Amygdala (tissue), 56 donors: ENCODE results near the gene GRK2.
A peak's percentile ranks its signal among the peaks of the same experiment; 100 is the strongest.

Experiments used
- DNase-seq, 56 donors: peaks; one replicate each; lab custom pipeline; 2025; lab: John Stamatoyannopoulos, UW

Gene GRK2

DNA sequence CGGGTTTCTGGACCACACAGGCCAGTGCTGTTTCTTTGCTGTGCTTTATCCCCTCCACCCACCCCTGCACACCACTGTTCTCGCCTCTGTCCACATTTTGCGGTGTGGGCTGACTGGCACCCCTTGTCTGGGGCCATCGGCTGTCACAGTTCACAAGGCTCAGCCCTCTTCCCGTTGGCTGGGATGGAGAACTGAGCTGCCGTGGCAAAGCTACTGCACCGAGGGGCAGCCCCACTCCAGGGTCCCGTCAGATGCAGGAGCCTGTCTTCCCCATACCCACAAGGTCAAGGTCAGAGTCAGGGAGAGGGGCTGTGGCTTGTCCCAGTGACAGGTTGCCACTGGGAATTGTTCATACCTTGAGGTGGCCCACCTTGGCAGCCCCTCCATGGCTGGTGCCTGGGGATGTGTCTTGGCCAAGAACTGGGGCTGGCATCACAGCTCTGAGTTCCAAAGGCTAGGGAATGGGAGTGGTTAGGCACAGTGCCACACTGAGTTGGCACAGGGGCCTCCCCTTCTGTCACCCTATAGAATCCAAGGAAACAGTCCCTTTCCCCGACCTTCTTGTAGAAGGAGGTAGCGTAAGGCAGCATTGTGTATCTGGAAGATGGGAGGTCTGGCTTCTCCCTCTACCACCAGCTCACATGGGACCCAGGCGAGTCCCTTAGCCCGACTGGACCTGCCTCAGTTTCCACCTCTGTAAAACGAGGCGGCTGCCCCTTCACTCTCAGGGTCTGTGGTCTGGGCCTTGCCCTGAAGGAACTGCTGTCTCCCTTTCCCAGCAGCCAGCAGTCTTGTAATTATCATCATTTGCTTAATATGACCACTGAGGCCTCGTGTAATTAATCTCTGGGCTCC lies 3.4 kb downstream of the GRK2 start:
- no peak for DNase-seq

DNA sequence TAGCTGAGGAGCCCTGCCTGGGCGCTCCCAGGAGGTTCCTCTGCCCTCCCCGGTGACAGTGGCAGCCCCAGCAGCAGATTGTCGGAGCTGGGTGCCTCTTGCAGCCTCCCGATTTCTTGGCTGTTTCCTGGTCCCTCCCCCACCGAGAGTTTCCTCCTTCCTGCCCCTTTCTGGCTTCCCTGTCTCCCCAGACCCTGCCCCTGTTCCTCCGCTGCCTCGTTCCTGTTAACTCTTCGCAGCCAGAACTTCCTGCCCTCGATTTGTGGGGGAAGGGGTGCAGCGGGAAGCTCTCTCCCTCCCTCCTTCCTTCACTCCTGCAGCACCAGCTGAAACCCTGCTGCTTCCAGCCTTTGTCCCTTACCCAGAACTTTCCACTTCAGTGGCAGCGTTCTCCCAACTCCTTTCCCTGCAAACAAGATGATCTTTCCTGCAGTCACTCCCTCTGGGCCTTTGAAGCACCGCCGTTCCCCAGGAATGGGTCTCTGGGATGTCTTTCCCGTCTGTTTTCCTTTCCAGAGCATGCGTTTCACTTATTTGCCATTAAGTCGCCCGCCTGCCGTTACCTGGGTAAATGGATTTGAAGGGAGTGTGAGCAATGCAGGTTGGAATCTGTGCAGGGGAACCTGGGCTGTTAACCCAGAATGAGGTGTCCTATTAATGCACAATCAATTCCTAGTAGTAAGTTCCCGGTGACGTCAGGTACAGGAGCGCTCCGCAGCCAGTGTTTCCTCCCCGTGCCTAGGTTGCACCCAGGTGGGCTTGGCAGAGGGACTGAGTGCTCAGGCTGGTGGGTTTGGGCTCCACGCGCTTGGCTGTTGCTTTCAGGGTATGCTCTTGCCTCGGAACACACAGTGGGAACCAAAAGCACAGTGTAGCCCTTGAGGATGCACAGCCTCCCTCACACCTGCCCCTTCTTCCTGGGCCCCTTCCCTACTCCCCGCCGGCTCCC lies 4.3 kb downstream of the GRK2 start:
- DNase-seq: peak in 8 of 56 donors; percentile 24 to 53 (median 32)

DNA sequence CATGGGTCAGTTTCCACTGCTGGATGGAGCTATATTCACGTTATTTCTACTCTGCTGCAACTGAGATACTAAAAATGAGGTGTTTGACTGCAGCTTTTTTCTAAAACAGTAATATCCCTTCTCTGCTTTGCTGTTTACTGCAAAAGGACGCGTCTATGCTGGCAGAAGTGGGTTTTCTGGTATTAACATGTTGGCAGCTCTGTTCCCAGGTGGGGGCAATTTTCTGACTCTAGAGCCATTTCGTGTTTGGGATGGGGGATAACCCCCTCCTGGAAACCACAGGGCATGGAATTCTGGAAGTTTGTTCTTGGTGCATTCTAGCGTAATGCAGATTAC lies 4.9 kb downstream of the GRK2 start:
- DNase-seq: no peak

DNA sequence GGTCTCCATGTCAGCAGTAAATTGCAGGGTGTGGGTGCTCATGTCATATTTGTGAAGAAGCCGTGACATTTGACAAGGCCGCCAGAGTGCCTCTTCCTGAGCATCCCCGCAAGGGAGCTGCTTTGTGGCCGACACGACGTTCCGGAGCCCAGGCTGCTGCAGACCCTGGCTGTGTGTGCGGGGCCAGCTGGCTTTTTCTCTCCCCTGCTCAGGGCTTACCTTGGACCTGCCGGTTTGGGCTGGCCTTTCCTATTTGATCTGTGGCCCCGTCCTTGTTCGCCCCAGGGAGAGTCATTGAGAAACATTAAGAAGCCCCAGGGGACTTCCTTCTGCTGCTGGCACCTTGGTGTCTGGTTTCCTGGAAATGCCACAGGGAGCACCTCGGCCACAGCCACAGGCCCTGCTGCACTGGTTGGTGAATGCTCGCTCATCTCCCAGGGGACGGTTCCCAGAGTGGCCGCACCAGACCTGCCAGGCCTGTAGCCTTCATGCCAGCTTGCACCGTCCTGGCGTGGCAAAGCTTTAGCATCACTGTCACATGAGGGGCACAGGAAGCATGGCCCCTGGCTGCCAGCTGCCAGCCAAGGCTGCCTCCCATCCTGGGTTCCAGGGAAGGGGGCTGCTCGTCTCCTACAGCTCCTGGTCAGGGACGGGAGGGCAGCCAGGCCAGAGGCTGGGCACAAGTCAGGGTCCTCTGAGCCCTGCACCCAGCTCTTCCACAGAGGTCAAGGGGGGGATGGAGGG lies 5.4 kb downstream of the GRK2 start:
- no peak for DNase-seq

DNA sequence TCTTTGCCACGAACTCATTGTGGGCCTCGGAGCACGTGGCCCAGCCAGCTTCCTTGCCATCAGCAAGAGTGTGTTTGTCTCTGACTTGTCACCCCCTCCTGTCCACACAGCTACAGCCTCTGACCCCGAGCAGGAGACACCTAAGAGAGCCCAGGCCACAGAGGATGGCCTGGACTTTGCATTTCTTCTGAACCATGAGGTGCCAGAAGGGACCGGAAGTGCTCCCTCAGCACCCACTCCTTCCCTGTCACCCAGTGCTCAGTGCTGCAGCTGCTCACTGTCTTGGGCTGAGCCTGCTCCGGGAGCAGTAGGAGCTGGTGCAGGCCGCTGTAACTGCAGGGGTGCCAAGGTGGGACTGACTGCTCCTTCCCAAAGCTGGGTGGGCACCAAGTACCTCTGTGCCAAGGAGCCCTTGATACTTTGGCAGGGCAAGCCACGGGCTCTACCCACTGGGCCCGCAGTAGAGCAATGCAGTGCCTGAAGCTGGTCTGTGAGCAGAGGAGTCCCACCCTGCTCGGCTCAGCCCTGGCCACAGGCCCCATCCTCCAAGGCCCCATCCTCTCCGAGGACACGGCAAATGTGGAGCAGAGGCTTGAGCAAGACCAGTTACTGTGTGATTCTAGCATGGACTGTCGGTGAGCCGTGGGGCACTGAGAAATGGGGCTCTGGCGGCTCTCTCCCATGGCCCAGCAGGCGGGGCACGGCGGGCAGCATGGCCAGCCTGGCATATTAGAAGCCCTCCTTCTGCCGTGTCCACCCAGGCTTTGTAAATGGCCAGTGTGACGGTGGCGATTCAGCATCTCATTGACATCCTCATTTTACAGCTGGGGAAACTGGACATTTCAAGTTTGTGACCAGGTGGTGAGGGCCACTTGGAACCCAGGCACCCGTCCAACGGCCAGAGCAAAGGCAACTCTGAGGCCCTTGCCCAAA lies 6.3 kb downstream of the GRK2 start:
- no peak for DNase-seq

DNA sequence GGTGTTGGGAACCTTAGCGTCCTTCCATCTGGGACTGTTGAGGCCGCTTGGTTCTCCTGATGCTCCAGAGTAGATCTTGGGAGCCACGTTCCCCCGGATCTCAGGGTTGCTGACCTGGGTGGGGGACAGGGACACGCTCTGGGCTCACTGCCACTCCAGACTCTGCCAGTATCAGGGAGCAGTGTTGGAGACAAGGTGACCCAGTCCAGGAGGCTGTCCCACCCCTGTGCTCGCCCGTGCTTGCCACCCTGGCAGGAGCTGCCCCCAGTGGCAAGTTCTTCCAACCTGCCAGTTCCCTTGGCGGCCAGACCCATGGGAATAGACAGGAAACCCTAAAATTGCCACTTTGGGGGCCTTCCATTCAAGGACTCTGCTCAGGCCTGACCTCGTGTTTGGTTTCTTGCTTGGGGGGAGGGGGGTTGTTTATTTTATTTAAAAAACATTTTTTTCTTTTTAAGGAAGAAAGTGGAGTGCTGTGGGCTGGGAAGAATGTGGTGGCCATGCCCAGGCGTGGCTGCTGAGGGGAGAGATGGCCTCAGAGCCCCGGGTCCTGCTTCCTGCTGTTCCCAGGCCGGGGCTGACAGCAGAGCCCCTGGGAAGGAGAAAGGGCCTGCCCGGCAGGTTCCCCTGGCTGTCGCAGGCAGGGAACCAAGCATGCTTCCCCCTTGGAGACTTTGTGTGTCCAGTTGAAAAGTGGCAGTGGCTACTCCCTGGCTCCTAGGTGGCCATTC lies 7.2 kb downstream of the GRK2 start:
- DNase-seq: no peak

DNA sequence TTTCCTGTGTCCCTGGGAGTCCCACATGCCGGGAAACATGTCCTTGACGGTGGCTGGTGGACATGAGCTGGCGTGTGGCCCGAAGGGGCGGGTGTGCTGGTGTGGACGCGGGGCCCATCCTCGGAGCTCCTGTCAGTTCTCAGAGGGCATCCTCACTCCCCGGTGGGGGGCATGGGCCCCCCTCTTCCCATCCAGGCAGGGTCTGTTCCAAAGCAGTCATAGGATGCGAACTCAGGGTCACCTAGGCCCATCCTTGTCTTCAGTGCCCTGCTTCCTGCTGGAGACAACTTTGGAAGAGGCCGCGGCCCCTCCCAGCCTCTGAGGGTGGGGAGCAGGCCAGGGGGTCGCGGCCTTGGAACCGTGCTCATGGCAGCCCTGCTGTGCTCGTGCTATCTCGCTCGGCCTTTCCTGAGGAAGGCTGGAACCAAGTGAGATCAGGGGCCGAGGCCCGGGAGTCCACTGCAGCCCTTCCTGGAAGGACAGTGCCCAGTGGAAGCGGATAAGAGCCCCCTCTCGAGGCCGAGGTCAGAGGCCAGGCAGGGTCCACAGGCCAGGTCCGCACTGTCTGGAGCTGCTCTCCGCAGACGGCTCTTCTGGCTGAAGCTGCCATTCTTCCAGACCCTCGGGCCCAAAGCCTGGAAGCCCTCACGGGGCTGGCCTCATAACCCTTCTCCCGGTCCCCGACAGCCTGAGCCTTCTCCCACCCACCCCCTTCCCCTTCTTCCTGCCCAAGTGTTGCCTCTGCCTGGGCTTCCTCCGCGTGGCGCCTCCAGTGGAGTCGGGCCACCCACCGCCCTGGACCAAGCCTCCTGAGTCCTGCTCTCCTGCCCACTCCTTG lies 8.7 kb downstream of the GRK2 start:
- no peak for DNase-seq

DNA sequence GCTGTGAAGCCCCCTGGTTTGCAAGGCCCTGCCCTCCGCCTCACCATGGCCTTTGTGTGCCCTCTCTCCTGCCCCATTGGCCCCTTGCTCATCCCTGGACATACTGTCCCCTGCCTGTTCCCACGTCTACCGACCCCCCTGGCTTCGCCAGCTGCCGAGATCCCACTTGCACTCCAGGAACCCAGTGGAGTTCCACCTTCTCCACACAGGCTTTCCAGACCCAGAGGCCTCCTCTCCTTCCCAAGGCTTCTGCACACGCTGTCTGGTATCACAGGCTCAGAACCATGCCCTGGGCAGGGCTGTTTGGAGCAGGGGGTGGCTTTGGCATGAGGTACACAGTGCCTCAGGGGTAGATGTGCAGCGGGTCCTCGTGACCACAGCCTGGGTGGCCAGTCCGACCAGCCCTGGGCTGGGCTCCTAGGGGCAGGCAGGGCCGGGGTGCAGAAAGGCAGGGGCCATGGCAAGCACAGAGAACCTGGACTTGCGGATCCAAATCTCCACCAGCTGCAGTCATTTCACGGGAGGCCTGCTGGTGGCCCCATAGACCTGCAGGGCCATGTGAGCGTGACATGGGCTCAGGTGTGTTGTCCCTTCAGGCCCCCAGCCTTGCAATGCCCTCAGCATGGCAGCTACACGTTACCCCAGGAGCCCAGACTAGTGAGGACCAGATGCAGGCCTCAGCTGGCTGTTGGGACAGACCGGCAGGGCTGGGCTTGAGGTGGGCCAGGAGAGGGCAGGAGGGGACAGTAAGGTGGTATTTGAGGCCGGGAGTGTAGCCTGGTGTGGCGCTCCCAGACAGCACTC lies 9.5 kb downstream of the GRK2 start:
- no peak for DNase-seq

DNA sequence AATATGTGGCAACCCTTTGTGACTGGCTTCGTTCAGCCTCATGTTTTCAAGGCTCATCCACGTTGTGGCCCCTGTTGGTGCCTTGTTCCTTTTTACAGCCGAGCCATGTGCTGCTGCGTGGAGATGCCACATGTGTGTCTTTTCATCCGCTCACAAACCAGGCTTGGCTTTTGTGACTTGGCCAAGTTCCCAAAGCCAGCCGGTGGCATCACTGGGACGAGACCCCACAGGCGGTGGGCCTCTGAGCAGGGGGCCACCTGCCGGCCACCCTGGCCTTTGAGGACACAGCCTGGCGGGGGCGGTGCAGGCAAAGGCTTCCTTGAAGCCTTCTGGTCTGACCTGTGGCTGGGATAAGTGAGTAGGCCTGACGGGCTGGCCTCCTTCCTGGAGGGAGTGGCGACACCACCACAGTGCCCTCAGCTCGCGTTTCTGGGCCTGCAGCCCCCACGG lies 10.5 kb downstream of the GRK2 start:
- DNase-seq: peak in 1 of 56 donors; percentile 34

DNA sequence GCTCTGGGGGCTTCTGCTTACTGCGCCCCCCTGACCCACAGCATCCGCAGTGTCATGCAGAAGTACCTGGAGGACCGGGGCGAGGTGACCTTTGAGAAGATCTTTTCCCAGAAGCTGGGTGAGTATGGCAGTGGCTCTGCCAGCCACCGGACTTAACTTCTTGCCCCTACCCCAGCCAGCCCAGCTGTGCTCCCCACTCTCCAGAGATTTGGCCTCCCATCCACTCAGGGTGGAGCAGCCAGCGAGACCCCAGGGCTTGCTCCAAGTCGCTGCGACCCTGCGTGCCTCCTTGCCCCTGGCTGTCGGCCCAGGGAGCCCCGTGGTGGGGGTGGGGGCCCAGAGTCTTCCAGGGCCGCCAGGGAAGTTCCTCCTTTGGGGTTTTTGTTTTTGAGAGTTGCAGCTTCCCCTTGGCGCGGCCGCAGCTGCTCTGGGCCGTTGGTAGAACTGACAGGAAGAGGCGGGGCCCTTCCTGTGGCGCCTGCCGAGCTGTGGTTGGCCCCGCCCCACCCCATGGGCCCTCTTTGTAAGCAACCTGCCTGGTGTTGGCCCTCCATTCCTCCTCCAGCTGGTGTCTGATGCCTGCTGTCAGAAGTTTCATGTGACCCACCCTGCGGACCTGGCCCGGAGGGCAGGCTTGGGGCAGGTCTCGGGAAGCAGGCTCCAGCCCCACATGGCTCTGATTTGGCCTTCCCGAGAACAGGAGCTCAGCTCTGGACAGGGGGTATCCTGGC lies 11.1 kb downstream of the GRK2 start:
- peak in 23 of 56 donors; percentile 22 to 68 (median 43) for DNase-seq

DNA sequence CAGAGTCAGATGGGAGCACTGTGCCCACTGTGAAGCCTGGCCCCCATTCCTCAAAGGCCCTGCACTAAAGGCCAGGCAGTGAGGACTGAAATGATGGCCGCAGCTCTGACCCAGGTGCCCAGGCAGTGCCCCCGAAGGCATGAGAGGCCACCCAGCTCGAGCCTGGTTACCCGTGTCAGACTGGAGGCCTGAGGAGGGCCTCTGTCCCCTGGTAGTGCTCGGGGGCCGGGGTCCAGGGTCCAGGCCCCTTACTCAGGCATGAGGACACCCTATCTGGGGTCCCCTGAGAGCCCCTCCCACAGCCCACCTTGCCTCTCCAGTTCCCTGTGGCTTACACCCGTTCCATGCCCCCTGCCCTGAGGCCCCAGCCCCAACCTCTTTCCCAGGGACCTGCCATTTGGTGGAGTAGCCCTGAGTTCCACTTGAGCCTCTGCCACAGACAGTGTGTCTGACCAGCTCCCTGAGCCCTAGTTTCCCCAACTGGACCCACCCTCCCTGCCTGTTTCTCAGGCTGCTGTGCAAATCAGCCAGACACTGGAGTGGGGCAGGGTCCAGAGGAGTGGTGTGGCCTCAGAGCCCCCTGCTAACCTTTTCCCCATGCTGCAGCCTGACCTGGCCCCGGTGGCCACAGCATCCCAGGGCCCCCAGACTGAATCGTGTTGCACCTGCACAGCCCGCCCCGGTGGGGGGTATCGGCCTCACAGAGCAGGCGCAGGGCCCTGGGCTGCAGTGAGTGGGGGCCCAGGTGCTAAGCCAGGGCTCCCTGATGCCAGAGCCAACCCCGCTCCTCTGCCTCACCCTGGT lies 12.1 kb downstream of the GRK2 start:
- no peak for DNase-seq

DNA sequence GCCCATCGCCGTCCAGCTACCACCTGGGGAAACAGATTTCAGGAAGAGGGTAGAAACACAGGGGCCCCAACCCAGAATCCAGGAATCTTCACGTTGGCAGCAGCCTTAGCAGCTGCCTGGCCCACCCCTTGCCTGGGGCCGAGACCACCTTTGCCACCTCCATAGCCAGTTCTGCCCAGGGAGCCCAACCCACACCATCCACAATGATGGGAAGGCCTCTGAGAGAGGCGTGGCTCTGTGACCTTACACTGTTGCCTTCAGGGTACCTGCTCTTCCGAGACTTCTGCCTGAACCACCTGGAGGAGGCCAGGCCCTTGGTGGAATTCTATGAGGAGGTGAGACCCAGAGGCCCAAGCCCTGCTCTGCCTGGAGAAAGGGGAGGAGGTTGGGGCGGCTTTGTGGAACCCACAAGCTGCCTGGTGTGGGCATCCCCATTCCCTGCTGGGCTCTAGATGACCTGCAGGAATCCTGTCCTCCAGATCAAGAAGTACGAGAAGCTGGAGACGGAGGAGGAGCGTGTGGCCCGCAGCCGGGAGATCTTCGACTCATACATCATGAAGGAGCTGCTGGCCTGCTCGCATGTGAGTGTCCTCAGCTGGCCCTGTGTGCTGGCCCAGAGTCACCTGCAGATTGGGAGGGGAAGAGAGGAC lies 12.8 kb downstream of the GRK2 start:
- no peak for DNase-seq

DNA sequence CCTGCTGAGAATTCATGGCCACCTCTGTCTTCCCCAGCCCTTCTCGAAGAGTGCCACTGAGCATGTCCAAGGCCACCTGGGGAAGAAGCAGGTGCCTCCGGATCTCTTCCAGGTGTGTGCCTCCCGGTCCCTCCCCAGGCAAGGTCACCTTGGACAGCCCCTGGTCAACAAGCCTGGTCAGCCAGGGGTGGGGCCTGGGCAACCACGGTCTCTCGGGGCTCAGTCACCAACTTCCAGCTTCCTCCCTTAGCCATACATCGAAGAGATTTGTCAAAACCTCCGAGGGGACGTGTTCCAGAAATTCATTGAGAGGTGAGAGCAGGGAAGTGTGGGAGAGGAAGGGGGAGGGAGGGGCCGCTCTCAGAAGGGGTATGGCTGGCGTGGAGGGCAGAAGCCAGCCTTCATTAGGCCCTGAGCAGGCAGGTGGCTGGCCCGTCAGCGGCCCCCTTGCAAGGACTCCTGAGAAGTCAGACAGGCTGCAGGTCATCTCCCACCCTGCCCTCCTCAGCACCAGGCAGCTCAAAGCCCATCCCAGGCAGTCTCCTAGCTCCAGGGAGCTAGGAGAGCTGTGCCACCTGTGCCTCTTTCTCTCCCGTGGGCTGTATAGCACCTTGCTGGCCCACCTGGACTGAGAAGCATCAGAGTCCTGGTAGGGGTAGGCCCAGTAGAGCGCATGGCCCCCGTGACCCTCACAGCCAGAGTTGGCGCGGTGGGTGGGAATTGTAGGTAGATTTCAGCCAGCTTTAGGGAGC lies 13.5 kb downstream of the GRK2 start:
- no peak for DNase-seq

DNA sequence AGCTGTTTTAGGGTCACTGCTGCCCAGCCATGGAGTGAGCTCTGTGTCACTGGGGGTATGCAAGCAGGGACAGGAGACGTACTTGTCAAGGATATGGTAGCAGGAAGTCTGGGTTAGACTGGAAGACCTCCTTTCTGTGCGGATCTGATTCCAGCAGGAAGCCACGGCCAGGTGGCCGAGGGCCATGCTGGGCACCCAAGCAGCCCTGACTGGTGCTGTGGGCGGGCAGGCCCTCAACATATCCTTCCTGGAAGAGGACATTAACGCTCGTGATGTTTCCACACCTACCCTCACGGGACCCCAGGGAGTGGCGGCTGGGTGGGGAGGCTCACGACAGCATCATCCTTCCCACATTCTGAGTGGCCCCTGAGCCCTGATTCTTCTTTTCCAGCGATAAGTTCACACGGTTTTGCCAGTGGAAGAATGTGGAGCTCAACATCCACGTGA lies 14.1 kb downstream of the GRK2 start:
- DNase-seq: no peak
